ENCODE measurements around the gene ACOT7. TPM values are rescaled to one million over a fixed set of nuclear protein-coding genes. Genes with fewer than 3 reads are reported as not detected.
"Not testable (repeated sequence)": the region's sequence is repeated elsewhere in the genome, so short reads cannot be mapped to it uniquely, and the experiment has no call there.

The ACOT7 gene
- total RNA-seq, 2 donors from 2014 or later, result 16.9 to 24.9 TPM

DNA sequence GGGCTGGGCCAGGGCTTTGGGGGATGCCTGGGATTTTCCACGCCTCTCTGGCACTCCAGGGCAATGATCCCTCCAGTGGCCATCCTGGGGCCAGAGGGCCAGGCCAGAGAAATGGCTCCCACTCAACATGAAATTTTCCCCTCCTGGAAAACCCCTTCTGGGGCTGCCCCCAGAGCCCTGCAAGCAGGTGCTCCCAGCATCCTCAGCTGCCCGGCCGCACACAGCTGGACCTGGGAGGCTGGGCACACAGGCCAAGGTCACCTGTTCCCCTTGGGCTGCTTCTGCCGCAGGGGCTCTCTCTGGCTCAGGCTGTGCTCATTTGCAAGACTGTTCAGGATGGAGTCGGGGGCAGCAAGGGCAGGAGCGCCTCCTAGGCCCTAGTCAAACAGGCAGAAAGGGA lies 34.9 kb upstream of the ACOT7 start:
- H3K27ac ChIP-seq; intact Hi-C loops (cut with DNase I); H3K9me3 ChIP-seq; H3K27me3 ChIP-seq (replicated peaks; ENCODE audit: insufficient read depth); H3K36me3 ChIP-seq; H3K4me1 ChIP-seq (replicated peaks); DNase-seq (ENCODE audit: low spot score); H3K4me3 ChIP-seq: not testable (repeated sequence)
- WGBS, result 100% methylated on average over 2 of the region's 6 CpGs

DNA sequence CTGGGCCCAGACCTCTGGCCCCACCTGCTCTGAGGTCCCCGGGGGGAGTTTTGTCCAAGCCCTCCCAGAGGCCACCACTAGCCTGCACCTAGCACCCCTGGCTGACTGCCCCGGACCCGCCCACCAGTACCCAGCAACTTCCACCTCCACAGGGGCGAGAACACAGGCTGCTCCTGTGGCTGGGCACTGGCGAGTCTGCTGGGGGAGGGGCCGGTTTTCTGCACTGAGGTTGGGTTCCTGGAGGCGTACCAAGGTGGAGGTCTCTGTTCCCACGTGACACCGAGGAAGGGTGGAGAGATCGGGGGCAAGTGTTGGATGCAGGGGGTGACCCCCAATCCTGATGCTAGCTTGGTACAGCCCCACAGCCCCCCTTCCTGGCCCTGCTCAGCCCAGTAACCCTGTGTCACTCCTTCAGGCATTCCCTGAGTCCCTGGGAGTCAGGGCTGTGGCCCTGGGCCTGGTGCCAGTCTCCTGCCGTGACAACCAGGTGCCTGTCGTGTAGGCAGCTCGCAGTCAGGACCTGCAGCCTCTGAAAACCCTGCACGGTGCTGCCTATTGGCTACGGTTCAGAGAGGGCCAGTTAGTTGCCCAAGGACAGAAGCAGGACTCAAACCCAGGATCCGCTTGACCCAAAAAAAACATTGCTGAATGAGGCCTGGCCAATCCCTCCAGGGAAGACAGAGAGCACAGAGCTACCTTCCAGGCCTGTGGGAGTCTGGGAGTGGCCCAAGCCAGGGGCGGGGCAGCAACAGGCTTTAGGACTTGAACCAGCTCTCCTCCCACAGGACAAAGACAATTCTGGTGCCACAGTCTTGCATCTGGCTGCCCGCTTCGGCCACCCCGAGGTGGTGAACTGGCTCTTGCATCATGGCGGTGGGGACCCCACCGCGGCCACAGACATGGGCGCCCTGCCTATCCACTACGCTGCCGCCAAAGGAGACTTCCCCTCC lies 34.1 kb upstream of the ACOT7 start:
- Histone ChIP-seq H3K4me1 (replicated peaks) (peaks cover 8% of the 10 kb centered on the region), H3K27ac (no peak overlapping the region), H3K36me3 (no peaks in the 10 kb centered on the region), H3K9me3 (no peaks in the 10 kb centered on the region), H3K27me3 (replicated peaks; ENCODE audit: insufficient read depth) (no peaks in the 10 kb centered on the region), H3K4me3 (no peak overlapping the region)
- TF ChIP-seq, protein P1, sequence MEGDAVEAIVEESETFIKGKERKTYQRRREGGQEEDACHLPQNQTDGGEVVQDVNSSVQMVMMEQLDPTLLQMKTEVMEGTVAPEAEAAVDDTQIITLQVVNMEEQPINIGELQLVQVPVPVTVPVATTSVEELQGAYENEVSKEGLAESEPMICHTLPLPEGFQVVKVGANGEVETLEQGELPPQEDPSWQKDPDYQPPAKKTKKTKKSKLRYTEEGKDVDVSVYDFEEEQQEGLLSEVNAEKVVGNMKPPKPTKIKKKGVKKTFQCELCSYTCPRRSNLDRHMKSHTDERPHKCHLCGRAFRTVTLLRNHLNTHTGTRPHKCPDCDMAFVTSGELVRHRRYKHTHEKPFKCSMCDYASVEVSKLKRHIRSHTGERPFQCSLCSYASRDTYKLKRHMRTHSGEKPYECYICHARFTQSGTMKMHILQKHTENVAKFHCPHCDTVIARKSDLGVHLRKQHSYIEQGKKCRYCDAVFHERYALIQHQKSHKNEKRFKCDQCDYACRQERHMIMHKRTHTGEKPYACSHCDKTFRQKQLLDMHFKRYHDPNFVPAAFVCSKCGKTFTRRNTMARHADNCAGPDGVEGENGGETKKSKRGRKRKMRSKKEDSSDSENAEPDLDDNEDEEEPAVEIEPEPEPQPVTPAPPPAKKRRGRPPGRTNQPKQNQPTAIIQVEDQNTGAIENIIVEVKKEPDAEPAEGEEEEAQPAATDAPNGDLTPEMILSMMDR (IDR thresholded peaks at IDR 0.05), result no peak
- TF ChIP-seq POLR2A (IDR thresholded peaks at IDR 0.05) (no peak), POLR2AphosphoS5 (IDR thresholded peaks at IDR 0.05) (no peak)
- 74% methylated on average over 17 of the region's 26 CpGs for WGBS
- intact Hi-C loops (cut with DNase I), result no loop called here
- no peak for DNase-seq (ENCODE audit: low spot score)

DNA sequence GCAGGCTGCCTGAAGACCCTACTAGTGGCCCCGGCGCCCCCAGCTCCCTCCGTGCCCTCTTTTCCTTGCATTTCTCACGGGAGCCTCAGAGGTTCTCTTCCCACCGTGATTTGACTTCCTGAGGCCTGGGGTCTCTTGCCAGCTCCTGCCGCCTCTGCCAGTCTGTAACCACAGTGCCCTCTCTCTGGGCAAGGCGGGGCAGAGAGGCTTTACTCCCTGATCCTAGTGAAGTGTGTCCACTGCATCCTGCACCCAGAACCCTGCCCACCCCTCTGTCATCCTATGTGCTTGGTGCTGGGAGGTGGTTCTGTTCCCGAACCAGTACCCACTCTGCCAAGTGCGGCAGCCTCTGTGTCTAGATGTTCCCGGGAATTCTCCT lies 33.4 kb upstream of the ACOT7 start:
- intact Hi-C loops (cut with DNase I), result no loop called here
- no peak for TF ChIP-seq POLR2A (IDR thresholded peaks at IDR 0.05)
- TF ChIP-seq, protein P1 (IDR thresholded peaks at IDR 0.05), result no peak
- TF ChIP-seq POLR2AphosphoS5 (IDR thresholded peaks at IDR 0.05), result no peak
- Histone ChIP-seq H3K27me3 (replicated peaks; ENCODE audit: insufficient read depth) (no peaks in the 10 kb centered on the region), H3K4me1 (replicated peaks) (peaks cover 8% of the 10 kb centered on the region), H3K9me3 (no peaks in the 10 kb centered on the region), H3K4me3 (no peak overlapping the region), H3K36me3 (no peaks in the 10 kb centered on the region), H3K27ac (no peak overlapping the region)
- 90% methylated on average over 10 of the region's 10 CpGs for WGBS
- DNase-seq (ENCODE audit: low spot score), result no peak

DNA sequence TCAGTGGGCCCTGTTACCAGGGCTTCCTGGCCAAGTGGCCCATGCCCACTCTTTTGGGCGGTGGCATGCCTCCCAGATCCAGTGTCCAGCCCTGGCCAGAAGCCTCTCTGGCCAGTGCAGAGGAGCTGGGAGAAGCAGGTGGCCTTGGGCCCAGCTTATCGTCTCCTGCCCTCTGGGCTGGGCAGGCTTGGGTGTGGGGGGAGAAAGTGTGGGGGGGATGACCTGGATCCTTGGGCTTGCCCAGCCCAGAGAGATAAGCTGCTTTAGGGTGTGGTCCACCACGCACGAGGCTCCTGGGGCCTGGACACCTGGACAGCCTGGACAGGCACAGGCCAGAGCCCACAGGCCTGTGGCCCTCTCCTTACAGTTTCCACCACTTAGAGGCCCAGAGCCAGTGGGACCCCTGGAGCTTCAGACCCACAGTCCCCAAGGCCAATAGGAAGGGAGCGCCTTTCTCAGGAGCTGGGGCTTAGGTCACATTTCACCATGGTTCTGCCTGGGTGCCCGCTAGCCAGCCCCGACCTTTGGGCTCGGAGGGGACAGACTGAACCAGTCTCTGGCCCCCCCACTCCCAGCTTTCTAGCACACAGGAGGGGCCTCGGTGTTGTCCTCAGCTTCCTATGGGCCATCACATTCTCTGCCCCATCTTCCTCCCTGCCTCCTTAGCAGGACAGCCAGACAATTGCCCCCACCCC lies 32.9 kb upstream of the ACOT7 start:
- no peak overlapping the region for H3K27ac ChIP-seq
- H3K27me3 ChIP-seq (replicated peaks; ENCODE audit: insufficient read depth), result no peaks in the 10 kb centered on the region
- intact Hi-C loops (cut with DNase I), result no loop called here
- no peaks in the 10 kb centered on the region for H3K9me3 ChIP-seq
- H3K4me3 ChIP-seq, result no peak overlapping the region
- H3K36me3 ChIP-seq, result no peaks in the 10 kb centered on the region
- DNase-seq (ENCODE audit: low spot score), result no peak
- no peak for TF ChIP-seq POLR2AphosphoS5 (IDR thresholded peaks at IDR 0.05)
- TF ChIP-seq, protein P1 (IDR thresholded peaks at IDR 0.05), result no peak
- TF ChIP-seq POLR2A (IDR thresholded peaks at IDR 0.05), result no peak
- 90% methylated on average over 9 of the region's 9 CpGs for WGBS
- H3K4me1 ChIP-seq (replicated peaks), result peaks cover 8% of the 10 kb centered on the region

DNA sequence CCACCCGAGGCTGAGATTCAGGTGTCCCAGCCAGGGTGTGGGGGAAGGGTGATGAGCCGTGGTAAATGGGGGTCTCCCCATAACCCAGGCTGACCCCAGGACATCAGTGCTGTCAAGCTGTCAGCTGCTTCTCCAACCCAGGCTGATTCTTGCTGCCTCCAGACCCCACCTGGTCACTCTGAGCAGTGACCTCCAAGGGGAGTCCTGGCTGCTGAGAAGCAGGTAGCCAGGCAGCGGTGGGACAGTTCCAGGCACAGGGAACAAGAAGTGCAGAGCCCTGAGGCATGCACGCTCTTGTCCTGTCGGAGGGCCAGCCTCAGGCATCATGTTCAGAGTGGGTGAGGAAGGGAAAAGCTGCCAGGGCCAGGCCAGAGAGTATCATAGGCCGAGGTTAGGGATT lies 32.1 kb upstream of the ACOT7 start:
- H3K27me3 ChIP-seq (replicated peaks; ENCODE audit: insufficient read depth), result no peaks in the 10 kb centered on the region
- DNase-seq (ENCODE audit: low spot score), result no peak
- intact Hi-C loops (cut with DNase I), result no loop called here
- H3K4me1 ChIP-seq (replicated peaks), result peaks cover 8% of the 10 kb centered on the region
- H3K36me3 ChIP-seq, result no peaks in the 10 kb centered on the region
- H3K4me3 ChIP-seq, result no peak overlapping the region
- TF ChIP-seq POLR2A (IDR thresholded peaks at IDR 0.05) (no peak), POLR2AphosphoS5 (IDR thresholded peaks at IDR 0.05) (no peak)
- TF ChIP-seq, protein P1 (IDR thresholded peaks at IDR 0.05), result no peak
- H3K9me3 ChIP-seq, result no peaks in the 10 kb centered on the region
- H3K27ac ChIP-seq, result no peak overlapping the region
- 58% methylated on average over 6 of the region's 6 CpGs for WGBS

Data from prostate gland (tissue), 2 donors.